Measurements from ENCODE around the gene BOC. TPM values are rescaled to one million over a fixed set of nuclear protein-coding genes. Genes with fewer than 3 reads are reported as not detected.

BOC gene
- total RNA-seq, 1 experiment from 2014 or later: 1.2 TPM

GRCh38 chr3:113193288-113193687 lies 18.1 kb upstream of the BOC start:
- Histone ChIP-seq H3K27ac (ENCODE audit: low read depth, low read length, poor library complexity, severe bottlenecking) (no peak overlapping the region), H3K9me3 (ENCODE audit: low read depth, low read length, poor library complexity, severe bottlenecking) (peaks cover 4% of the 10 kb centered on the region), H3K4me1 (ENCODE audit: insufficient read depth, low read length, poor library complexity, severe bottlenecking) (peaks cover 21% of the 10 kb centered on the region), H3K4me3 (ENCODE audit: low read depth, low read length, poor library complexity, severe bottlenecking) (no peak overlapping the region), H3K27me3 (replicated peaks; ENCODE audit: insufficient read depth, low read depth, low read length, poor library complexity) (no peaks in the 10 kb centered on the region), H3K36me3 (ENCODE audit: insufficient read depth, low read length, poor library complexity, severe bottlenecking) (no peaks in the 10 kb centered on the region)
- intact Hi-C loops (cut with micrococcal nuclease; ENCODE audit: unreplicated experiment): no loop called here
- ChIA-PET CTCF (no interaction called here), POLR2A (ENCODE audit: low non-redundant PET) (no interaction called here)
- TF ChIP-seq EZH2 (IDR thresholded peaks at IDR 0.05; ENCODE audit: borderline replicate concordance, low read depth, low read length, poor library complexity, severe bottlenecking): no peak
- no peak for TF ChIP-seq CTCF (conservative IDR thresholded peaks at IDR 0.05; ENCODE audit: low read depth, low read length)
- BruUV-seq (replicated peaks): no TSS peak
- no peak for DNase-seq (ENCODE audit: low spot score)

GRCh38 chr3:113193719-113194118 lies 17.6 kb upstream of the BOC start:
- no peak for TF ChIP-seq EZH2 (IDR thresholded peaks at IDR 0.05; ENCODE audit: borderline replicate concordance, low read depth, low read length, poor library complexity, severe bottlenecking)
- no peak for TF ChIP-seq CTCF (conservative IDR thresholded peaks at IDR 0.05; ENCODE audit: low read depth, low read length)
- H3K27ac ChIP-seq (ENCODE audit: low read depth, low read length, poor library complexity, severe bottlenecking): no peak overlapping the region
- H3K36me3 ChIP-seq (ENCODE audit: insufficient read depth, low read length, poor library complexity, severe bottlenecking): no peaks in the 10 kb centered on the region
- H3K4me1 ChIP-seq (ENCODE audit: insufficient read depth, low read length, poor library complexity, severe bottlenecking): peaks cover 21% of the 10 kb centered on the region
- intact Hi-C loops (cut with micrococcal nuclease; ENCODE audit: unreplicated experiment): no loop called here
- ChIA-PET CTCF (no interaction called here), POLR2A (ENCODE audit: low non-redundant PET) (no interaction called here)
- H3K9me3 ChIP-seq (ENCODE audit: low read depth, low read length, poor library complexity, severe bottlenecking): no peaks in the 10 kb centered on the region
- no peaks in the 10 kb centered on the region for H3K27me3 ChIP-seq (replicated peaks; ENCODE audit: insufficient read depth, low read depth, low read length, poor library complexity)
- DNase-seq (ENCODE audit: low spot score): no peak
- no peak overlapping the region for H3K4me3 ChIP-seq (ENCODE audit: low read depth, low read length, poor library complexity, severe bottlenecking)
- BruUV-seq (replicated peaks): no TSS peak

- Histone ChIP-seq H3K36me3 (ENCODE audit: insufficient read depth, low read length, poor library complexity, severe bottlenecking) (no peaks in the 10 kb centered on the region), H3K27me3 (replicated peaks; ENCODE audit: insufficient read depth, low read depth, low read length, poor library complexity) (no peaks in the 10 kb centered on the region), H3K4me1 (ENCODE audit: insufficient read depth, low read length, poor library complexity, severe bottlenecking) (peaks cover 21% of the 10 kb centered on the region), H3K9me3 (ENCODE audit: low read depth, low read length, poor library complexity, severe bottlenecking) (no peaks in the 10 kb centered on the region), H3K27ac (ENCODE audit: low read depth, low read length, poor library complexity, severe bottlenecking) (no peak overlapping the region), H3K4me3 (ENCODE audit: low read depth, low read length, poor library complexity, severe bottlenecking) (no peak overlapping the region)
- POLR2A ChIA-PET (ENCODE audit: low non-redundant PET): no interaction called here
- TF ChIP-seq EZH2 (IDR thresholded peaks at IDR 0.05; ENCODE audit: borderline replicate concordance, low read depth, low read length, poor library complexity, severe bottlenecking) (no peak), CTCF (conservative IDR thresholded peaks at IDR 0.05; ENCODE audit: low read depth, low read length) (no peak)
- BruUV-seq (replicated peaks): no TSS peak
- CTCF ChIA-PET: no interaction called here
- intact Hi-C loops (cut with micrococcal nuclease; ENCODE audit: unreplicated experiment): no loop called here
- no peak for DNase-seq (ENCODE audit: low spot score)
Measured at GRCh38 chr3:113194823-113195401, 16.4 kb upstream of the BOC start.
